ENCODE data around the gene CIAO2A.

- TF ChIP-seq CTCF (conservative IDR thresholded peaks at IDR 0.05): no peak
- TF ChIP-seq ZFX (IDR thresholded peaks at IDR 0.05): no peak
Observed at GRCh38 chr15:64095431-64095794, 1.8 kb upstream of the CIAO2A start.

Measured in C4-2B (cell line).